K562 (cell line): ENCODE data around the gene MRM2. TPM values are rescaled to one million over a fixed set of nuclear protein-coding genes. Genes with fewer than 3 reads are reported as not detected.

Experiments
- ATAC-seq: fragments of 200-7000 bp; cut with Tn5 transposase; 3 replicates; pipeline ENCODE4 v1.9.1; 2020; ENCODE audit warnings: moderate library complexity
- BruUV-seq: library from RNA; stranded (reverse); fragments of 400-500 nt; replicated peaks from 2 replicates; lab custom pipeline; 2021; lab: Mats Ljungman, UMichigan
- CTCF ChIA-PET: fragments of 300-600 bp; formaldehyde crosslinking; extraction: SDS; loops from one replicate; lab custom pipeline; 2021; ENCODE audit warnings: low intra/inter-chr PET ratio; lab: Yijun Ruan, JAX
- POLR2A ChIA-PET: fragments of 300-600, 350-650 bp; sonication (Branson Sonifier 250); formaldehyde crosslinking; extraction: SDS; loops from one replicate; lab custom pipeline; 2021; ENCODE audit warnings: antibody characterized with exemption, inconsistent platforms; lab: Yijun Ruan, JAX
- DNase-seq, 4 experiments: peaks; one replicate each; pipeline versions ENCODE4 v3.0.0 to v3.0.0-alpha.2; 2011 to 2018; ENCODE audit warnings: low spot score in 3 of 4, mixed read lengths in 3 of 4; ENCODE audit errors: extremely low read depth in 1 of 4
- FAIRE-seq: peaks from 2 replicates; lab custom pipeline; 2011; peaks lifted over from hg19 to GRCh38; lab: Jason Lieb, UNC
- H2AFZ ChIP-seq: 2 replicates; pipeline ENCODE4 v1.6.0; 2011; ENCODE audit warnings: low read depth, low read length, control low read depth, inconsistent platforms
- H3K27ac ChIP-seq: fragments of 200-600 bp; 3 replicates; pipeline ENCODE4 v1.8.0; 2011; ENCODE audit warnings: low read depth, mild to moderate bottlenecking, control low read depth, inconsistent platforms, low read length, moderate library complexity, mixed read lengths; ENCODE audit errors: extremely low read depth
- H3K27me3 ChIP-seq, 2 experiments: fragments of 300-600 bp in 1 of 2; 2 replicates in 1 of 2; 3 replicates in 1 of 2; pipeline versions ENCODE4 v1.6.0 to v1.8.0; 2011; ENCODE audit warnings: inconsistent platforms in 2 of 2, low read length in 2 of 2, mild to moderate bottlenecking in 1 of 2, mixed read lengths in 1 of 2, moderate library complexity in 1 of 2; ENCODE audit not compliant: control insufficient read depth in 2 of 2, insufficient read depth in 2 of 2
- H3K36me3 ChIP-seq: fragments of 300-600 bp; 3 replicates; pipeline ENCODE4 v1.8.0; 2011; ENCODE audit warnings: mild to moderate bottlenecking, low read length, inconsistent platforms; ENCODE audit not compliant: control insufficient read depth, insufficient read depth
- H3K4me1 ChIP-seq, 2 experiments: fragments of 200-600 bp in 1 of 2; replicated peaks in 1 of 2; 2 replicates in 1 of 2; 3 replicates in 1 of 2; pipeline versions ENCODE4 v1.5.1 to v1.8.0; 2011; ENCODE audit warnings: inconsistent platforms in 2 of 2, low read length in 2 of 2, mild to moderate bottlenecking in 1 of 2, mixed read lengths in 1 of 2, moderate library complexity in 1 of 2; ENCODE audit not compliant: control insufficient read depth in 2 of 2, insufficient read depth in 2 of 2
- H3K4me2 ChIP-seq: 2 replicates; pipeline ENCODE4 v1.6.1; 2011; ENCODE audit warnings: low read length, control low read depth, inconsistent platforms, mixed read lengths; ENCODE audit not compliant: insufficient read depth
- H3K4me3 ChIP-seq: fragments of 200-600 bp; sonication (generic), shearing (Covaris generic); 2 replicates; pipeline ENCODE4 v1.5.1; 2016; ENCODE audit warnings: control low read depth, inconsistent platforms
- H3K79me2 ChIP-seq: fragments of 200-600 bp; 3 replicates; pipeline ENCODE4 v1.8.0; 2011; ENCODE audit warnings: low read length, inconsistent platforms; ENCODE audit not compliant: control insufficient read depth, insufficient read depth
- H3K9ac ChIP-seq, 2 experiments: 2 replicates each; pipeline versions ENCODE4 v1.6.0 to v1.6.1; 2011; ENCODE audit warnings: low read depth in 2 of 2, low read length in 2 of 2, control low read depth in 1 of 2, inconsistent platforms in 1 of 2, mild to moderate bottlenecking in 1 of 2, mixed read lengths in 1 of 2; ENCODE audit not compliant: insufficient read depth in 1 of 2
- H3K9me1 ChIP-seq: one replicate; pipeline ENCODE4 v1.6.0; 2011; ENCODE audit warnings: inconsistent platforms, mild to moderate bottlenecking, low read length, moderate library complexity; ENCODE audit not compliant: control insufficient read depth, insufficient read depth
- H3K9me3 ChIP-seq: replicated peaks from 2 replicates; pipeline ENCODE4 v1.5.1; 2011; ENCODE audit warnings: low read depth, low read length, inconsistent platforms; ENCODE audit not compliant: control insufficient read depth, insufficient read depth
- H4K20me1 ChIP-seq: replicated peaks from 2 replicates; pipeline ENCODE4 v1.6.1; 2011; ENCODE audit warnings: low read length, inconsistent platforms, mixed read lengths; ENCODE audit not compliant: control insufficient read depth, insufficient read depth
- PBX2 ChIP-seq, 2 experiments: IDR thresholded peaks in 1 of 2; conservative IDR thresholded peaks in 1 of 2; 2 replicates each; pipeline ENCODE4 v1.6.1; 2016; ENCODE audit warnings: low read depth in 2 of 2, mild to moderate bottlenecking in 1 of 2, missing compliant biosample characterization in 1 of 2, missing genetic modification characterization in 1 of 2, moderate library complexity in 1 of 2
- XRCC4 ChIP-seq: IDR thresholded peaks from one replicate; pipeline ENCODE4 v1.6.1; 2011; ENCODE audit not compliant: insufficient read depth, insufficient read length; ENCODE audit errors: extremely low read depth
- WGBS: fragments of 100-300 bp; shearing (Covaris generic); methylation state at CpG from one replicate; pipeline ENCODE4 v1.1.6; 2016; ENCODE audit warnings: low coverage, mixed read lengths; ENCODE audit not compliant: insufficient coverage; ENCODE audit errors: missing lambda C conversion rate; 5-methylcytosine and 5-hydroxymethylcytosine counted together
- in situ Hi-C: fragments of 300-500 bp; cut with MboI; formaldehyde crosslinking; loops from 4 replicates; pipeline ENCODE4 v1.15.0; 2018; ENCODE audit warnings: inconsistent platforms, mixed read lengths
- intact Hi-C: fragments of 100-400 bp; cut with micrococcal nuclease; formaldehyde crosslinking; loops from 2 replicates; pipeline ENCODE4 v1.14.2; 2022
- polyA plus RNA-seq, 8 experiments: library from polyadenylated mRNA; depleted of rRNA in 4 of 8; stranded (reverse) in 5 of 8; unstranded in 3 of 8; fragments of >200 nt; fragmentation: Nextera tagmentation in 2 of 8; fragmentation: Illumina TruSeq in 1 of 8; extraction: Ambion mirVana in 2 of 8; extraction: Trizol in 1 of 8; gene quantifications; 2 replicates each; pipeline versions ENCODE4 v1.2.1 to v1.2.3, GENCODE V29; 2011 to 2014; ENCODE audit warnings: inconsistent platforms in 1 of 8, missing spikeins in 1 of 8
- total RNA-seq, 7 experiments: library from RNA; depleted of rRNA in 6 of 7; stranded (reverse); fragments of >200 nt in 6 of 7; fragmentation: Illumina TruSeq in 2 of 7; extraction: Trizol in 2 of 7; gene quantifications; 2 replicates each; pipeline versions ENCODE4 v1.2.1 to v1.2.3, GENCODE V29; 2011 to 2021; ENCODE audit warnings: low replicate concordance in 1 of 7

The MRM2 gene
- total and polyA plus RNA-seq, 9 of the 15 experiments (the other 6 are each of a cell fraction or from before 2014, with no cell fraction given): 32.4 to 116 (median 50.5) TPM

DNA sequence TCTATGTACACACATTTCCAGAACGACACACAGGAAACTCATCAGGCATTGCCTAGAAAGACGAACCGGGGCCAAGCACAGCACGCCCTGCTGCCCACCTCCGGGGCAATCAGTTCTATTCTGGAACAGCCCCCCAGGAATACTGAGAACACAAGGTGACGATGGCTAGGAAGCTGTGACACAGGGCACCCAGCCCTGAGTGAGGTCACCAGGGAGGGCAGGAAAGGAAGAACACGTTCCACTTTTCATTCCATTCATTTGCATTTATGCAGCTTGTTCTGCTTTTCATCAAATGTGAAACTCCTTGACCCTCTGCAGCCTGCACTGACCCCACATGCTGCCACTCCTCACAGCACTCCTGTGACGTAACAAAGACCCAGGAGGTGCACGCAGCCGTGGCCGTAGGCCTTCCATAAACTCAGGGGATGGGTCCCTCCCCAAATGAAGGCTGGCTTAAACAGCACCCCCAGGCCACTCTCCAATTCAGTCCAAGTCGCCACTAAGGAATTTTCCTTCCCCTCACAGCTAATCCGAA, 38.2 kb downstream of the MRM2 start:
- peaks cover 65% of the 10 kb centered on the region; the same call in 2 of the 3 replicates for H3K36me3 ChIP-seq
- BruUV-seq: no TSS peak
- H3K9me3 ChIP-seq: no peaks in the 10 kb centered on the region
- H2AFZ ChIP-seq: no peak overlapping the region
- ChIA-PET CTCF (no interaction called here), POLR2A (interaction anchor here (2.1 kb wide), 1 partner anchor 9 kb away, joined by 5 read pairs; no protein-coding TSS in a partner anchor)
- in situ Hi-C loops: loop anchor here (10.0 kb wide), 1 partner anchor 619 kb away; no protein-coding TSS in a partner anchor
- H3K4me3 ChIP-seq: no peak overlapping the region
- no peak overlapping the region for H3K9ac ChIP-seq
- intact Hi-C loops: loop anchor here (10.0 kb wide), 1 partner anchor 629 kb away; the partner anchor contains the start of gene PSMG3
- H3K27me3 ChIP-seq: no peaks in the 10 kb centered on the region
- ATAC-seq: no peak
- 85% methylated on average over 13 of the region's 13 CpGs for WGBS
- H3K79me2 ChIP-seq: no peaks in the 10 kb centered on the region
- no peak for DNase-seq
- no peak for FAIRE-seq
- H3K4me1 ChIP-seq: peaks cover 0 to 13% of the 10 kb centered on the region in 2 experiments; a peak in 1 of 5 replicates
- no peak overlapping the region for H3K27ac ChIP-seq
- no peak overlapping the region for H3K4me2 ChIP-seq
- TF ChIP-seq PBX2 (CRISPR knock-in tag; IDR thresholded peaks at IDR 0.05; ENCODE audit: low read depth): no peak
- no peak for TF ChIP-seq PBX2 (tag; conservative IDR thresholded peaks at IDR 0.05; ENCODE audit: low read depth)
- TF ChIP-seq XRCC4: no peak
- no peaks in the 10 kb centered on the region for H3K9me1 ChIP-seq
- H4K20me1 ChIP-seq: no peaks in the 10 kb centered on the region; the same call in 1 of the 2 replicates
